Measurements from ENCODE around the gene CPED1. TPM values are rescaled to one million over a fixed set of nuclear protein-coding genes. Genes with fewer than 3 reads are reported as not detected.
"Not testable (repeated sequence)": the region's sequence is repeated elsewhere in the genome, so short reads cannot be mapped to it uniquely, and the experiment has no call there.

Gene CPED1
- total RNA-seq, 1 experiment from 2014 or later = not detected

GRCh38 chr7:121097577-121097976 lies 109.1 kb downstream of the CPED1 start:
- DNase-seq (ENCODE audit: low read depth) = no peak
- in situ Hi-C loops (cut with HindIII; ENCODE audit: low pct_unique_long_range_greater_than_20kb, low sequenced_read_pairs) = no loop called here

GRCh38 chr7:121099572-121099971 lies 111.1 kb downstream of the CPED1 start:
- no peak for DNase-seq (ENCODE audit: low read depth)
- in situ Hi-C loops (cut with HindIII; ENCODE audit: low pct_unique_long_range_greater_than_20kb, low sequenced_read_pairs) = no loop called here

- in situ Hi-C loops (cut with HindIII; ENCODE audit: low pct_unique_long_range_greater_than_20kb, low sequenced_read_pairs) = no loop called here
- DNase-seq (ENCODE audit: low read depth) = no peak
Measured at GRCh38 chr7:121101083-121101482, 112.6 kb downstream of the CPED1 start.

- in situ Hi-C loops (cut with HindIII; ENCODE audit: low pct_unique_long_range_greater_than_20kb, low sequenced_read_pairs) = no loop called here
- DNase-seq (ENCODE audit: low read depth) = no peak
Measured at GRCh38 chr7:121101621-121102020, 113.1 kb downstream of the CPED1 start.

GRCh38 chr7:121102619-121103018 lies 114.1 kb downstream of the CPED1 start:
- in situ Hi-C loops (cut with HindIII; ENCODE audit: low pct_unique_long_range_greater_than_20kb, low sequenced_read_pairs) = no loop called here
- no peak for DNase-seq (ENCODE audit: low read depth)

GRCh38 chr7:121103086-121103485 lies 114.6 kb downstream of the CPED1 start:
- in situ Hi-C loops (cut with HindIII; ENCODE audit: low pct_unique_long_range_greater_than_20kb, low sequenced_read_pairs) = no loop called here
- no peak for DNase-seq (ENCODE audit: low read depth)

- DNase-seq (ENCODE audit: low read depth) = no peak
Measured at GRCh38 chr7:121103579-121103978, 115.1 kb downstream of the CPED1 start.

GRCh38 chr7:121105262-121105661 lies 116.8 kb downstream of the CPED1 start:
- in situ Hi-C loops (cut with HindIII; ENCODE audit: low pct_unique_long_range_greater_than_20kb, low sequenced_read_pairs) = no loop called here
- no peak for DNase-seq (ENCODE audit: low read depth)

More at GRCh38 chr7:121103579-121103978, 115.1 kb downstream of the CPED1 start:
- in situ Hi-C loops (cut with HindIII; ENCODE audit: low pct_unique_long_range_greater_than_20kb, low sequenced_read_pairs) = no loop called here

GRCh38 chr7:121107923-121108498 lies 119.5 kb downstream of the CPED1 start:
- peak; percentile 59 for DNase-seq (ENCODE audit: low read depth)
- in situ Hi-C loops (cut with HindIII; ENCODE audit: low pct_unique_long_range_greater_than_20kb, low sequenced_read_pairs) = no loop called here

- no peak for DNase-seq (ENCODE audit: low read depth)
- in situ Hi-C loops (cut with HindIII; ENCODE audit: low pct_unique_long_range_greater_than_20kb, low sequenced_read_pairs) = no loop called here
Measured at GRCh38 chr7:121109145-121109544, 120.6 kb downstream of the CPED1 start.

- DNase-seq (ENCODE audit: low read depth) = no peak
- in situ Hi-C loops (cut with HindIII; ENCODE audit: low pct_unique_long_range_greater_than_20kb, low sequenced_read_pairs) = no loop called here
Measured at GRCh38 chr7:121113288-121113687, 124.8 kb downstream of the CPED1 start.

- no peak for DNase-seq (ENCODE audit: low read depth)
- in situ Hi-C loops (cut with HindIII; ENCODE audit: low pct_unique_long_range_greater_than_20kb, low sequenced_read_pairs) = no loop called here
Measured at GRCh38 chr7:121116396-121116795, 127.9 kb downstream of the CPED1 start.

GRCh38 chr7:121119047-121119446 lies 130.5 kb downstream of the CPED1 start:
- DNase-seq (ENCODE audit: low read depth) = no peak
- in situ Hi-C loops (cut with HindIII; ENCODE audit: low pct_unique_long_range_greater_than_20kb, low sequenced_read_pairs) = no loop called here

GRCh38 chr7:121123032-121123431 lies 134.5 kb downstream of the CPED1 start:
- in situ Hi-C loops (cut with HindIII; ENCODE audit: low pct_unique_long_range_greater_than_20kb, low sequenced_read_pairs) = no loop called here
- DNase-seq (ENCODE audit: low read depth) = no peak

- in situ Hi-C loops (cut with HindIII; ENCODE audit: low pct_unique_long_range_greater_than_20kb, low sequenced_read_pairs) = not testable (repeated sequence)
Measured at GRCh38 chr7:121125454-121125853, 136.9 kb downstream of the CPED1 start.

GRCh38 chr7:121126201-121126600 lies 137.7 kb downstream of the CPED1 start:
- in situ Hi-C loops (cut with HindIII; ENCODE audit: low pct_unique_long_range_greater_than_20kb, low sequenced_read_pairs) = no loop called here

More at GRCh38 chr7:121125454-121125853, 136.9 kb downstream of the CPED1 start:
- not testable (repeated sequence) for DNase-seq (ENCODE audit: low read depth)

GRCh38 chr7:121126801-121127534 lies 138.5 kb downstream of the CPED1 start:
- in situ Hi-C loops (cut with HindIII; ENCODE audit: low pct_unique_long_range_greater_than_20kb, low sequenced_read_pairs) = no loop called here
- DNase-seq (ENCODE audit: low read depth) = peak; percentile 3

More at GRCh38 chr7:121126201-121126600, 137.7 kb downstream of the CPED1 start:
- DNase-seq (ENCODE audit: low read depth) = no peak

GRCh38 chr7:121132940-121133339 lies 144.4 kb downstream of the CPED1 start:
- in situ Hi-C loops (cut with HindIII; ENCODE audit: low pct_unique_long_range_greater_than_20kb, low sequenced_read_pairs) = no loop called here
- no peak for DNase-seq (ENCODE audit: low read depth)

GRCh38 chr7:121133444-121133843 lies 144.9 kb downstream of the CPED1 start:
- in situ Hi-C loops (cut with HindIII; ENCODE audit: low pct_unique_long_range_greater_than_20kb, low sequenced_read_pairs) = no loop called here
- no peak for DNase-seq (ENCODE audit: low read depth)

- no peak for DNase-seq (ENCODE audit: low read depth)
- in situ Hi-C loops (cut with HindIII; ENCODE audit: low pct_unique_long_range_greater_than_20kb, low sequenced_read_pairs) = no loop called here
Measured at GRCh38 chr7:121137580-121137979, 149.1 kb downstream of the CPED1 start.

All from Caki2 (cell line).